HCT116 (cell line): ENCODE measurements around the gene SHROOM1. TPM values are rescaled to one million over a fixed set of nuclear protein-coding genes. Genes with fewer than 3 reads are reported as not detected.

Source experiments
- ATAC-seq: fragments of 200-7000 bp; cut with Tn5 transposase; 2 replicates; pipeline ENCODE4 v1.9.1; 2020; ENCODE audit warnings: mild to moderate bottlenecking, moderate library complexity
- BruUV-seq: library from RNA; stranded (reverse); fragments of 400-500 nt; replicated peaks from 2 replicates; lab custom pipeline; 2021; lab: Mats Ljungman, UMichigan
- CTCF ChIA-PET: fragments of 300-600 bp; sonication (Branson Sonifier 250); formaldehyde crosslinking; loops from one replicate; lab custom pipeline; 2021; ENCODE audit warnings: antibody characterized with exemption; lab: Charles Lee
- POLR2A ChIA-PET: fragments of 300-600, 350-600 bp; sonication (Branson Sonifier 250); formaldehyde crosslinking; loops from one replicate; lab custom pipeline; 2021; ENCODE audit warnings: antibody characterized with exemption; lab: Charles Lee
- RAD21 ChIA-PET, 2 experiments: fragments of 300-600 bp; sonication (Branson Sonifier 250); formaldehyde crosslinking; loops; one replicate each; lab custom pipeline; 2023; ENCODE audit warnings: low total read pairs in 2 of 2; ENCODE audit not compliant: uncharacterized antibody in 2 of 2, unreplicated experiment in 2 of 2, low non-redundant PET in 1 of 2; lab: Charles Lee
- DNase-seq: peaks from one replicate; pipeline ENCODE4 v3.0.0-alpha.2; 2010; ENCODE audit warnings: low read depth, low spot score
- H2AFZ ChIP-seq: fragments of 200-600 bp; shearing (Covaris generic), sonication (generic); 2 replicates; pipeline ENCODE4 v1.6.1; 2017; ENCODE audit warnings: low read depth, mixed run types, mixed read lengths, antibody characterized with exemption, low read length; ENCODE audit not compliant: poor library complexity, severe bottlenecking
- H3K27ac ChIP-seq: 2 replicates; pipeline ENCODE4 v1.5.1; 2012; ENCODE audit warnings: low read depth, low read length
- H3K27me3 ChIP-seq: fragments of 200-600 bp; sonication (generic); 2 replicates; pipeline ENCODE4 v1.6.1; 2016; ENCODE audit warnings: mixed run types, low read length, mixed read lengths; ENCODE audit not compliant: insufficient read depth
- H3K36me3 ChIP-seq, 2 experiments: fragments of 200-500 bp in 1 of 2; fragments of 200-600 bp in 1 of 2; sonication (Bioruptor generic) in 1 of 2; sonication (generic) in 1 of 2; 2 replicates each; pipeline versions ENCODE4 v1.5.1 to v1.6.1; 2014 to 2016; ENCODE audit warnings: low read length in 2 of 2, inconsistent platforms in 1 of 2, mixed read lengths in 1 of 2, mixed run types in 1 of 2; ENCODE audit not compliant: insufficient read depth in 2 of 2, control insufficient read depth in 1 of 2
- H3K4me1 ChIP-seq, 2 experiments: fragments of 200-600 bp in 1 of 2; sonication (generic) in 1 of 2; 2 replicates each; pipeline versions ENCODE4 v1.5.1 to v1.6.1; 2012 to 2017; ENCODE audit warnings: low read length in 2 of 2, inconsistent platforms in 1 of 2, mild to moderate bottlenecking in 1 of 2, mixed read lengths in 1 of 2, mixed run types in 1 of 2, moderate library complexity in 1 of 2; ENCODE audit not compliant: insufficient read depth in 2 of 2, control insufficient read depth in 1 of 2
- H3K4me2 ChIP-seq: fragments of 200-600 bp; sonication (generic); 2 replicates; pipeline ENCODE4 v1.6.1; 2017; ENCODE audit warnings: mixed run types, low read length, mixed read lengths
- H3K4me3 ChIP-seq, 2 experiments: fragments of 200-600 bp in 1 of 2; sonication (generic) in 1 of 2; replicated peaks in 1 of 2; 2 replicates each; pipeline ENCODE4 v1.5.1; 2011 to 2016; ENCODE audit warnings: low read length in 2 of 2, control low read depth in 1 of 2, low read depth in 1 of 2, mild to moderate bottlenecking in 1 of 2, mixed read lengths in 1 of 2, mixed run types in 1 of 2
- H3K79me2 ChIP-seq: fragments of 200-600 bp; sonication (generic); 2 replicates; pipeline ENCODE4 v1.6.1; 2017; ENCODE audit warnings: mild to moderate bottlenecking, mixed run types, low read length, moderate library complexity, mixed read lengths; ENCODE audit not compliant: insufficient read depth
- H3K9ac ChIP-seq: fragments of 200-600 bp; sonication (generic); 2 replicates; pipeline ENCODE4 v1.6.1; 2016; ENCODE audit warnings: low read length, mixed read lengths
- H3K9me2 ChIP-seq: fragments of 200-600 bp; sonication (generic), shearing (Covaris generic); 2 replicates; pipeline ENCODE4 v1.6.1; 2017; ENCODE audit warnings: mixed run types, mild to moderate bottlenecking, moderate library complexity; ENCODE audit not compliant: insufficient read depth
- H3K9me3 ChIP-seq, 2 experiments: fragments of 200-500 bp in 1 of 2; fragments of 200-600 bp in 1 of 2; sonication (Bioruptor generic) in 1 of 2; sonication (generic) in 1 of 2; 2 replicates each; pipeline ENCODE4 v1.6.1; 2014 to 2017; ENCODE audit warnings: low read length in 2 of 2, mixed read lengths in 2 of 2, inconsistent platforms in 1 of 2, low read depth in 1 of 2, mild to moderate bottlenecking in 1 of 2, mixed run types in 1 of 2, moderate library complexity in 1 of 2; ENCODE audit not compliant: control insufficient read depth in 1 of 2, insufficient read depth in 1 of 2
- H4K20me1 ChIP-seq: fragments of 200-600 bp; sonication (generic), shearing (Covaris generic); 2 replicates; pipeline ENCODE4 v1.6.1; 2017; ENCODE audit warnings: mixed run types, mild to moderate bottlenecking, moderate library complexity; ENCODE audit not compliant: insufficient read depth
- CBX3 ChIP-seq: IDR thresholded peaks from 2 replicates; pipeline ENCODE4 v1.6.1; 2012; ENCODE audit warnings: low read depth
- CEBPB ChIP-seq: IDR thresholded peaks from 2 replicates; pipeline ENCODE4 v1.6.1; 2012; ENCODE audit warnings: low read depth
- EGR1 ChIP-seq: IDR thresholded peaks from 2 replicates; pipeline ENCODE4 v1.6.1; 2012; ENCODE audit warnings: low read depth
- EZH2 ChIP-seq: fragments of 200-600 bp; sonication (generic); IDR thresholded peaks from 2 replicates; pipeline ENCODE4 v1.6.1; 2017; ENCODE audit warnings: antibody characterized with exemption, mixed run types
- FOSL1 ChIP-seq: IDR thresholded peaks from 2 replicates; pipeline ENCODE4 v1.6.1; 2012; ENCODE audit warnings: low read depth
- MAX ChIP-seq: IDR thresholded peaks from 2 replicates; pipeline ENCODE4 v1.6.1; 2012
- POLR2A ChIP-seq: IDR thresholded peaks from 2 replicates; pipeline ENCODE4 v1.7.0; 2011; ENCODE audit warnings: borderline replicate concordance; ENCODE audit not compliant: insufficient read depth, insufficient read length; ENCODE audit errors: extremely low read depth
- RAD21 ChIP-seq: IDR thresholded peaks from 2 replicates; pipeline ENCODE4 v1.6.1; 2012; ENCODE audit warnings: low read depth, mild to moderate bottlenecking
- SRF ChIP-seq: IDR thresholded peaks from 2 replicates; pipeline ENCODE4 v1.6.1; 2012; ENCODE audit warnings: low read depth
- TCF7L2 ChIP-seq: IDR thresholded peaks from 2 replicates; pipeline ENCODE4 v1.7.0; 2011; ENCODE audit warnings: borderline replicate concordance, inconsistent platforms; ENCODE audit not compliant: insufficient read depth, insufficient read length; ENCODE audit errors: extremely low read depth
- ZFX ChIP-seq: fragments of 450-650 bp; IDR thresholded peaks from 2 replicates; pipeline ENCODE4 v1.6.1; 2017
- ZNF274 ChIP-seq: fragments of 200-500 bp; sonication (Bioruptor generic); IDR thresholded peaks from 2 replicates; pipeline ENCODE4 v1.6.1; 2014; ENCODE audit warnings: mild to moderate bottlenecking, low read depth, low read length, inconsistent platforms
- intact Hi-C: fragments of 100-400 bp; cut with micrococcal nuclease; formaldehyde crosslinking; loops from 2 replicates; pipeline ENCODE4 v1.10.0; 2022
- total RNA-seq: library from RNA; stranded (reverse); gene quantifications from one replicate; pipeline ENCODE4 v1.2.1, GENCODE V29; 2021; ENCODE audit not compliant: unreplicated experiment
- TF ChIP-seq, protein P1 (sequence below): IDR thresholded peaks from 2 replicates; pipeline ENCODE4 v1.6.1; 2011; ENCODE audit warnings: mild to moderate bottlenecking, low read length, moderate library complexity; ENCODE audit not compliant: insufficient replicate concordance; ENCODE audit errors: extremely low read depth

SHROOM1 gene
- total RNA-seq, 1 experiment from 2014 or later = 9.5 TPM

- Histone ChIP-seq H3K9me3 (no peaks in the 10 kb centered on the region), H3K9me2 (no peaks in the 10 kb centered on the region), H4K20me1 (no peaks in the 10 kb centered on the region), H3K27ac (no peak overlapping the region), H3K4me3 (no peak overlapping the region), H3K27me3 (no peaks in the 10 kb centered on the region), H3K36me3 (no peaks in the 10 kb centered on the region), H3K4me2 (no peak overlapping the region), H3K9ac (no peak overlapping the region), H2AFZ (no peak overlapping the region), H3K4me1 (peaks cover 0 to 11% of the 10 kb centered on the region in 2 experiments; a peak in 1 of 4 replicates), H3K79me2 (no peaks in the 10 kb centered on the region)
- CTCF ChIA-PET = no interaction called here
- POLR2A ChIA-PET = no interaction called here
- DNase-seq (no peak), ATAC-seq (no peak)
- no peak for TF ChIP-seq TCF7L2
- TF ChIP-seq CBX3 = no peak
- TF ChIP-seq RAD21 = no peak
- TF ChIP-seq POLR2A = no peak
- RAD21 ChIA-PET = interaction anchor here in 1 of 2 experiments (0.6 kb wide), 1 partner anchor 69 kb away, joined by 3 read pairs; no protein-coding TSS in a partner anchor
- no TSS peak for BruUV-seq
- intact Hi-C loops = no loop called here
Measured at GRCh38 chr5:132822650-132823480, 7.6 kb downstream of the SHROOM1 start.

DNA sequence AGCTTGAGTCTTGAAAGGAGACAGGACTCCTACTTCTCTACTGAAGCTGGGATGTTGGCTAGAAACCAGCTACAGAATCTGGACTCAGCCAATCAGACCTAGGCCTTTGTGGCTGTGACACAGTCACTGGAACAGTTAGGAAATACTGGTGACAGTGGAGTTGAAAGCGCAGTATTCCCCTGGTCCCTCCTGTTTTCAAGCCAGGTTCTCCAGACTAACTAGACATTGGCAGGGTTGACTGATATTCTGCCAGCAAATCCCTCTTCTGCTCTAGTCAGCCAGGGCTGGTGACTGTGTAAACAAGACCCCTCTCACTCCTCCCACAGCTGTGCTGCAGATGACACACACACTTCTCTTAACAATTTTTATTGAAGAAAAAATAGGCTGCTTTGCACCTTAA, 8.7 kb downstream of the SHROOM1 start:
- DNase-seq (no peak), ATAC-seq (no peak)
- ChIA-PET CTCF (interaction anchor here (0.7 to 3.9 kb wide), 3 partner anchors 12 to 295 kb away, joined by 3 to 69 read pairs (median 33); no protein-coding TSS in a partner anchor), POLR2A (no interaction called here), RAD21 (no interaction called here)
- peaks cover 0 to 11% of the 10 kb centered on the region in 2 experiments; a peak in 1 of 4 replicates for H3K4me1 ChIP-seq
- H4K20me1 ChIP-seq = no peaks in the 10 kb centered on the region
- H3K9ac ChIP-seq = no peak overlapping the region
- H3K4me2 ChIP-seq = no peak overlapping the region
- no peaks in the 10 kb centered on the region for H3K79me2 ChIP-seq
- H3K4me3 ChIP-seq = no peak overlapping the region
- intact Hi-C loops = loop anchor here (2.0 kb wide), 2 partner anchors 69 to 435 kb away; no protein-coding TSS in a partner anchor
- H3K27ac ChIP-seq = no peak overlapping the region
- no peaks in the 10 kb centered on the region for H3K27me3 ChIP-seq
- no TSS peak for BruUV-seq
- no peaks in the 10 kb centered on the region for H3K9me3 ChIP-seq
- H2AFZ ChIP-seq = no peak overlapping the region
- no peaks in the 10 kb centered on the region for H3K36me3 ChIP-seq
- no peak for TF ChIP-seq ZNF274
- TF ChIP-seq CBX3 = no peak
- no peak for TF ChIP-seq EZH2
- TF ChIP-seq EGR1 = no peak
- TF ChIP-seq, protein P1, sequence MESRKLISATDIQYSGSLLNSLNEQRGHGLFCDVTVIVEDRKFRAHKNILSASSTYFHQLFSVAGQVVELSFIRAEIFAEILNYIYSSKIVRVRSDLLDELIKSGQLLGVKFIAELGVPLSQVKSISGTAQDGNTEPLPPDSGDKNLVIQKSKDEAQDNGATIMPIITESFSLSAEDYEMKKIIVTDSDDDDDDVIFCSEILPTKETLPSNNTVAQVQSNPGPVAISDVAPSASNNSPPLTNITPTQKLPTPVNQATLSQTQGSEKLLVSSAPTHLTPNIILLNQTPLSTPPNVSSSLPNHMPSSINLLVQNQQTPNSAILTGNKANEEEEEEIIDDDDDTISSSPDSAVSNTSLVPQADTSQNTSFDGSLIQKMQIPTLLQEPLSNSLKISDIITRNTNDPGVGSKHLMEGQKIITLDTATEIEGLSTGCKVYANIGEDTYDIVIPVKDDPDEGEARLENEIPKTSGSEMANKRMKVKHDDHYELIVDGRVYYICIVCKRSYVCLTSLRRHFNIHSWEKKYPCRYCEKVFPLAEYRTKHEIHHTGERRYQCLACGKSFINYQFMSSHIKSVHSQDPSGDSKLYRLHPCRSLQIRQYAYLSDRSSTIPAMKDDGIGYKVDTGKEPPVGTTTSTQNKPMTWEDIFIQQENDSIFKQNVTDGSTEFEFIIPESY = no peak
- no peak for TF ChIP-seq FOSL1
- TF ChIP-seq ZFX = no peak
- TF ChIP-seq POLR2A = no peak
- TF ChIP-seq MAX = no peak
- no peak for TF ChIP-seq CEBPB
- no peak for TF ChIP-seq TCF7L2
- TF ChIP-seq SRF = no peak
- H3K9me2 ChIP-seq = no peaks in the 10 kb centered on the region
